ENCODE results near the gene RALGPS1. TPM values are rescaled to one million over a fixed set of nuclear protein-coding genes. Genes with fewer than 3 reads are reported as not detected.

Gene RALGPS1
- total and polyA plus RNA-seq, 2 of the 13 experiments (the other 11 are each of a cell fraction or from before 2014, with no cell fraction given): 3.7 to 6.5 TPM

- no peaks in the 10 kb centered on the region for H3K36me3 ChIP-seq (replicated peaks in 1 of 2; ENCODE audit: control insufficient read depth in 1 of 2, insufficient read depth in 2 of 2, low read length in 2 of 2)
- no peak overlapping the region for H2AFZ ChIP-seq (ENCODE audit: low read length)
- H3K27me3 ChIP-seq (ENCODE audit: control insufficient read depth in 1 of 2, insufficient read depth in 2 of 2, low read length in 2 of 2): no peaks in the 10 kb centered on the region
- ChIA-PET CTCF (ENCODE audit: low intra/inter-chr PET ratio, low total read pairs) (no interaction called here), POLR2A (interaction anchor here (0.9 kb wide), 1 partner anchor 10 kb away, joined by 3 read pairs; no protein-coding TSS in a partner anchor)
- no peaks in the 10 kb centered on the region for H3K9me3 ChIP-seq (ENCODE audit: low read length)
- H3K27ac ChIP-seq (ENCODE audit: extremely low read length, insufficient read depth, low read length): no peak overlapping the region
- H4K20me1 ChIP-seq (ENCODE audit: insufficient read depth, low read length): no peaks in the 10 kb centered on the region
- no peaks in the 10 kb centered on the region for H3K79me2 ChIP-seq (ENCODE audit: insufficient read depth, low read length)
- BruUV-seq (replicated peaks): no TSS peak
- no peak overlapping the region for H3K4me3 ChIP-seq (replicated peaks in 1 of 3; ENCODE audit: insufficient read depth in 1 of 3, low read depth in 2 of 3, low read length in 3 of 3)
- H3K9ac ChIP-seq (ENCODE audit: insufficient read depth, low read depth, low read length): no peak overlapping the region
- intact Hi-C loops (cut with micrococcal nuclease; ENCODE audit: unreplicated experiment) (no loop called here), in situ Hi-C loops (cut with HindIII; ENCODE audit: extremely low pct_ligation_motif_present, low pct_unique_long_range_greater_than_20kb) (no loop called here)
- peaks cover 23% of the 10 kb centered on the region for H3K4me1 ChIP-seq (ENCODE audit: insufficient read depth, low read length)
- no peak for DNase-seq (ENCODE audit: low spot score)
- no peak for ATAC-seq
- no peak overlapping the region for H3K4me2 ChIP-seq (ENCODE audit: low read depth, low read length)
- FAIRE-seq: no peak
- no peak for TF ChIP-seq HDAC6 (IDR thresholded peaks at IDR 0.05; ENCODE audit: low read depth, low read length)
- TF ChIP-seq GLMP (CRISPR knock-in tag; IDR thresholded peaks at IDR 0.05; ENCODE audit: borderline replicate concordance): no peak
- TF ChIP-seq CSRNP2 (CRISPR knock-in tag; conservative IDR thresholded peaks at IDR 0.05; ENCODE audit: low read depth): no peak
- no peak for TF ChIP-seq ZNF234 (CRISPR knock-in tag; conservative IDR thresholded peaks at IDR 0.05)
- TF ChIP-seq PRDM10 (CRISPR knock-in tag; IDR thresholded peaks at IDR 0.05; ENCODE audit: low read depth): no peak
- no peak for TF ChIP-seq ARNTL (CRISPR knock-in tag; IDR thresholded peaks at IDR 0.05)
- TF ChIP-seq ZNF101 (CRISPR knock-in tag; IDR thresholded peaks at IDR 0.05; ENCODE audit: borderline replicate concordance, low read depth): no peak
- TF ChIP-seq RCOR2 (CRISPR knock-in tag; IDR thresholded peaks at IDR 0.05): no peak
- no peak for TF ChIP-seq ZNF790 (CRISPR knock-in tag; IDR thresholded peaks at IDR 0.05; ENCODE audit: borderline replicate concordance)
- TF ChIP-seq, protein P1, sequence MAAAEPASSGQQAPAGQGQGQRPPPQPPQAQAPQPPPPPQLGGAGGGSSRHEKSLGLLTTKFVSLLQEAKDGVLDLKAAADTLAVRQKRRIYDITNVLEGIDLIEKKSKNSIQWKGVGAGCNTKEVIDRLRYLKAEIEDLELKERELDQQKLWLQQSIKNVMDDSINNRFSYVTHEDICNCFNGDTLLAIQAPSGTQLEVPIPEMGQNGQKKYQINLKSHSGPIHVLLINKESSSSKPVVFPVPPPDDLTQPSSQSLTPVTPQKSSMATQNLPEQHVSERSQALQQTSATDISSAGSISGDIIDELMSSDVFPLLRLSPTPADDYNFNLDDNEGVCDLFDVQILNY (CRISPR knock-in tag; conservative IDR thresholded peaks at IDR 0.05): no peak
- no peak for TF ChIP-seq SPEN (CRISPR knock-in tag; IDR thresholded peaks at IDR 0.05; ENCODE audit: low read depth)
- no peak for TF ChIP-seq REL (CRISPR knock-in tag; conservative IDR thresholded peaks at IDR 0.05)
- no peak for TF ChIP-seq ZNF577 (CRISPR knock-in tag; IDR thresholded peaks at IDR 0.05; ENCODE audit: borderline replicate concordance, low read depth)
- TF ChIP-seq POLR2AphosphoS5 (IDR thresholded peaks at IDR 0.05; ENCODE audit: low read depth, low read length): no peak
These were observed 11.3 kb downstream of the RALGPS1 start for GRCh38 chr9:126925876-126926275.

All from HepG2 (cell line).